Measurements from ENCODE around the gene RBM15. TPM values are rescaled to one million over a fixed set of nuclear protein-coding genes. Genes with fewer than 3 reads are reported as not detected.

The RBM15 gene
- total and polyA plus RNA-seq, 2 of the 13 experiments (the other 11 are each of a cell fraction or from before 2014, with no cell fraction given), result 13.5 to 36.4 TPM

DNA sequence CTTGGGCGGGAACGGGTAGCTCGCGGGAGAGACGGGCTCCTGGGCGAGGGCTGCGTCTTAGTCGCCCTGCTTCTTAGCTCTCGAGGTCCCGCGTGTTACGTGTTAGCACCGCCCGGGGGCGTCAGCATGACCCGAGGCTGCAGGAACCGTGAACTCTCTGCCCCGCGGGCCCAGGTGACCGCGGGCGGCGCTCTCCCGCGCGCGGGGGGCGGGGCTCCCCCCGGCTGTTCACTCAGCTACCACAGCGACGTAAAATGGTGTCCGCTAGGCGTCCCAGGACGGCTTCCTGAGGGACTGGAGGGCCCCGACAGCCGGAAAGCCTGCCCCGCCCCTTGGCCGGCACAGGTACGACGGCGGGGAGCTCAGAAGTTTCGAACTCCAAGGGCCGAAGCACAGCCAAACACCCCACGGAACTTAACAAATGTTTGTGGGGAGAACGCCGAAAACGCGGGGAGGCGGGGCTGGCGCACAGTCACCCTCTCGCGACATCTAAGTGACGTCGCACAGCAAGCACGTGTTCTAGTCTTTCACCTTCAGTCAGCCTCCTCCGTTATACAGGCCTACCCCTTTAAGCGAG is 780 bp upstream of the RBM15 start (continued):
- TF ChIP-seq ZBTB2 (CRISPR knock-in tag; IDR thresholded peaks at IDR 0.05; ENCODE audit: low read depth) (peak; percentile 61), NR3C1 (CRISPR knock-in tag; IDR thresholded peaks at IDR 0.05) (no peak), ZFP41 (CRISPR knock-in tag; IDR thresholded peaks at IDR 0.05; ENCODE audit: borderline replicate concordance) (peak; percentile 89; the same call in 1 of the 2 replicates), ZNF768 (CRISPR knock-in tag; IDR thresholded peaks at IDR 0.05) (peak; percentile 77), MIXL1 (CRISPR knock-in tag; IDR thresholded peaks at IDR 0.05) (no peak), RBFOX2 (IDR thresholded peaks at IDR 0.05; ENCODE audit: low read depth, low read length) (peak; percentile 98), IKZF4 (CRISPR knock-in tag; IDR thresholded peaks at IDR 0.05; ENCODE audit: borderline replicate concordance, low read depth, not compliant biosample characterization) (no peak), FIP1L1 (IDR thresholded peaks at IDR 0.05; ENCODE audit: borderline replicate concordance, insufficient read depth, low read depth, low read length) (no peak), KDM3A (CRISPR knock-in tag; IDR thresholded peaks at IDR 0.05; ENCODE audit: low read depth) (peak; percentile 76; the same call in 1 of the 2 replicates), MEF2D (CRISPR knock-in tag; IDR thresholded peaks at IDR 0.05) (0 out of 2 replicates have a peak, but pooled peaks have one; percentile 10), ZKSCAN8 (CRISPR knock-in tag; IDR thresholded peaks at IDR 0.05; ENCODE audit: borderline replicate concordance) (0 out of 2 replicates have a peak, but pooled peaks have one; percentile 24), SP2 (CRISPR knock-in tag; IDR thresholded peaks at IDR 0.05) (no peak), ZNF224 (CRISPR knock-in tag; IDR thresholded peaks at IDR 0.05) (no peak), SIX1 (CRISPR knock-in tag; IDR thresholded peaks at IDR 0.05; ENCODE audit: borderline replicate concordance) (no peak; the same call in 1 of the 2 replicates), ZNF782 (CRISPR knock-in tag; IDR thresholded peaks at IDR 0.05; ENCODE audit: borderline replicate concordance) (no peak), SMAD3 (CRISPR knock-in tag; IDR thresholded peaks at IDR 0.05) (peak; percentile 4; the same call in 1 of the 2 replicates)
- TF ChIP-seq, protein P1, sequence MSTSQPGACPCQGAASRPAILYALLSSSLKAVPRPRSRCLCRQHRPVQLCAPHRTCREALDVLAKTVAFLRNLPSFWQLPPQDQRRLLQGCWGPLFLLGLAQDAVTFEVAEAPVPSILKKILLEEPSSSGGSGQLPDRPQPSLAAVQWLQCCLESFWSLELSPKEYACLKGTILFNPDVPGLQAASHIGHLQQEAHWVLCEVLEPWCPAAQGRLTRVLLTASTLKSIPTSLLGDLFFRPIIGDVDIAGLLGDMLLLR (CRISPR knock-in tag; IDR thresholded peaks at IDR 0.05), result 0 out of 2 replicates have a peak, but pooled peaks have one; percentile 68
- TF ChIP-seq, protein P2, sequence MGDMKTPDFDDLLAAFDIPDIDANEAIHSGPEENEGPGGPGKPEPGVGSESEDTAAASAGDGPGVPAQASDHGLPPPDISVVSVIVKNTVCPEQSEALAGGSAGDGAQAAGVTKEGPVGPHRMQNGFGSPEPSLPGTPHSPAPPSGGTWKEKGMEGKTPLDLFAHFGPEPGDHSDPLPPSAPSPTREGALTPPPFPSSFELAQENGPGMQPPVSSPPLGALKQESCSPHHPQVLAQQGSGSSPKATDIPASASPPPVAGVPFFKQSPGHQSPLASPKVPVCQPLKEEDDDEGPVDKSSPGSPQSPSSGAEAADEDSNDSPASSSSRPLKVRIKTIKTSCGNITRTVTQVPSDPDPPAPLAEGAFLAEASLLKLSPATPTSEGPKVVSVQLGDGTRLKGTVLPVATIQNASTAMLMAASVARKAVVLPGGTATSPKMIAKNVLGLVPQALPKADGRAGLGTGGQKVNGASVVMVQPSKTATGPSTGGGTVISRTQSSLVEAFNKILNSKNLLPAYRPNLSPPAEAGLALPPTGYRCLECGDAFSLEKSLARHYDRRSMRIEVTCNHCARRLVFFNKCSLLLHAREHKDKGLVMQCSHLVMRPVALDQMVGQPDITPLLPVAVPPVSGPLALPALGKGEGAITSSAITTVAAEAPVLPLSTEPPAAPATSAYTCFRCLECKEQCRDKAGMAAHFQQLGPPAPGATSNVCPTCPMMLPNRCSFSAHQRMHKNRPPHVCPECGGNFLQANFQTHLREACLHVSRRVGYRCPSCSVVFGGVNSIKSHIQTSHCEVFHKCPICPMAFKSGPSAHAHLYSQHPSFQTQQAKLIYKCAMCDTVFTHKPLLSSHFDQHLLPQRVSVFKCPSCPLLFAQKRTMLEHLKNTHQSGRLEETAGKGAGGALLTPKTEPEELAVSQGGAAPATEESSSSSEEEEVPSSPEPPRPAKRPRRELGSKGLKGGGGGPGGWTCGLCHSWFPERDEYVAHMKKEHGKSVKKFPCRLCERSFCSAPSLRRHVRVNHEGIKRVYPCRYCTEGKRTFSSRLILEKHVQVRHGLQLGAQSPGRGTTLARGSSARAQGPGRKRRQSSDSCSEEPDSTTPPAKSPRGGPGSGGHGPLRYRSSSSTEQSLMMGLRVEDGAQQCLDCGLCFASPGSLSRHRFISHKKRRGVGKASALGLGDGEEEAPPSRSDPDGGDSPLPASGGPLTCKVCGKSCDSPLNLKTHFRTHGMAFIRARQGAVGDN (CRISPR knock-in tag; IDR thresholded peaks at IDR 0.05), result peak; percentile 96
- TF ChIP-seq, protein P3, sequence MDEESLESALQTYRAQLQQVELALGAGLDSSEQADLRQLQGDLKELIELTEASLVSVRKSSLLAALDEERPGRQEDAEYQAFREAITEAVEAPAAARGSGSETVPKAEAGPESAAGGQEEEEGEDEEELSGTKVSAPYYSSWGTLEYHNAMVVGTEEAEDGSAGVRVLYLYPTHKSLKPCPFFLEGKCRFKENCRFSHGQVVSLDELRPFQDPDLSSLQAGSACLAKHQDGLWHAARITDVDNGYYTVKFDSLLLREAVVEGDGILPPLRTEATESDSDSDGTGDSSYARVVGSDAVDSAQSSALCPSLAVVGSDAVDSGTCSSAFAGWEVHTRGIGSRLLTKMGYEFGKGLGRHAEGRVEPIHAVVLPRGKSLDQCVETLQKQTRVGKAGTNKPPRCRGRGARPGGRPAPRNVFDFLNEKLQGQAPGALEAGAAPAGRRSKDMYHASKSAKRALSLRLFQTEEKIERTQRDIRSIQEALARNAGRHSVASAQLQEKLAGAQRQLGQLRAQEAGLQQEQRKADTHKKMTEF (CRISPR knock-in tag; IDR thresholded peaks at IDR 0.05), result peak; percentile 92

Data from HepG2 (cell line).